Activated CD4-positive, alpha-beta T cell treated with anti-CD3 and anti-CD28 coated beads, Interleukin-2, Interleukin-6, amounts not matched to agents 100 ng/mL and 50 ng/mL, durations not matched to agents 16 hours and 8 hours (primary cell): ENCODE measurements around the gene F7.

Experiments used
- DNase-seq: peaks from one replicate; pipeline ENCODE4 v3.0.0-alpha.2; 2020

F7 gene

DNA sequence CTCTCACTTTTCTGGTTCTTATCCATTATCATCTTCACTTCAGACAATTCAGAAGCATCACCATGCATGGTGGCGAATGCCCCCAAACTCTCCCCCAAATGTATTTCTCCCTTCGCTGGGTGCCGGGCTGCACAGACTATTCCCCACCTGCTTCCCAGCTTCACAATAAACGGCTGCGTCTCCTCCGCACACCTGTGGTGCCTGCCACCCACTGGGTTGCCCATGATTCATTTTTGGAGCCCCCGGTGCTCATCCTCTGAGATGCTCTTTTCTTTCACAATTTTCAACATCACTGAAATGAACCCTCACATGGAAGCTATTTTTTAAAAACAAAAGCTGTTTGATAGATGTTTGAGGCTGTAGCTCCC, 14.2 kb downstream of the F7 start:
- DNase-seq, result no peak

DNA sequence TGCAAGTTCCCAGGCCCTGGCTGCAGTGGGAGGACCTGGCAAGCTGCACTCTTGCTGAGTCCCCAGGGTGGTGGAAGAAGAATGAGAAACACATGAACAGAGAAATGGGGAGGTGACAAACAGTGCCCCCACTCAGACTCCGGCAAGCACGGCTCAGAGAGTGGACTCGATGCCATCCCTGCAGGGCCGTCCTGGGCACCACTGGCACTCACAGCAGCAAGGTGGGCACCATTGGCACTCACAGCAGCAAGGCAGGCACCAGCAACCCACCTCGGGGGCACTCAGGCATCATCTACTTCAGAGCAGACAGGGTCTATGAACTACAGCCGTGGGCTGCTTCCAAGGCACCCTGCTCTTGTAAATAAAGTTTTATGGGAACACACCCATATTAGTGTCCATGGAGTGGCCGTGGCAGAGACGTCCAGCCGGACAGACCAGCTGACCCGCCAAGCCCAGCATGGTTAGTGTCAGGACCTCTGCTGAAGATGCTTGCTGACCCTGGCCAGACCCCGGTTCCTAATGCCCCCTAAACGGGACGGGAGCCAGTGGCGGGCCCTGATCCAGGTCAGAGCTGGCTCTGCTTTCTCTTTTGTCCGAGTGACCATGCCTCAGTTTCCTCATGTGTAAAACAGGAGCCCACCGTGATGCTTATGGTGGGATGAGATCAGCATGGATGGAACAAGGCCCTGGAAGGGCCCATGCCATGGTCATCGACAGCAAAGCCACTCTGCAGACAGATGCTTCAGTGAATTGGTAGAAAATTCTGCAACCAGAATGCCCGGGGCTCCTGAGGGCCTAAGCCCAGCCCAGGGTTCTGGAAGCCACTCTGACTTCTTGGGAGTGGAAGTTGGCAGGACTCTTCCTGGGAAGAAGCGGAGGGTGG, 14.9 kb downstream of the F7 start:
- DNase-seq, result no peak

DNA sequence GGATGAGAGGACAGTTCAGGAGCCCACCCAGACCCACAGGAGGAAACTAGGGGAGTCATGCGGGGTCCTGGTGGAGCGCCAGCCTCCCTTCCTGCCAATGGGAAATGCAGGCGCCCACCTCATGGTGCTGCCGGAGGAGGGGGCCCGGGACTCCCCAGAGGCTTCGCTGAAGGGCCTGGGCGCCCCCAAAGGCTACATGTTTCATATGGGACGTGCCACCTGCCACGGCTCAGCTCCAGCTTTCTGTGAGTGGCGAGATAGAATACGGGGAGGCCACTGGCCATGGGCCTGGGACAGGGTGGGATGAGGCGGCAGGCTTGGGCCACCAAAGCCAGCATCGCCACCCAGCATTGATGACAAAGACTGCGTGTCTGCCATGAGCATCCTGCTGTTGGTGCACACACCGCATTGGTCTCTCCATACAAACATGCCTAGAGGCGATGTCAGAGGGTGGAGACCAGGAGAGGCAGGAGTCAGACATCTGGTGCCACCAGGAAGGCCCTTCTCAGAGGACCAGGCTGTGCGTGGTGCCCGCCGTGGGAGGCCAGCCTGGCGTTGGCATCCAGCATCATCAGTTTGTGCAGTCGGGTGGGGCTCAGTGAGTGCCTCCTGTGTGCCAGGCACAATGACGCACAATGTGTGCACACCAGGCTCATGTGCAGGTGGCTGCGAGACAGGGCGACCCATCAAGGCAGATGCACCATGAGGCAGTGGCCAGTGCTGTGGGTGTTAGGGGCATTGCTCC, 15.8 kb downstream of the F7 start:
- DNase-seq, result no peak

DNA sequence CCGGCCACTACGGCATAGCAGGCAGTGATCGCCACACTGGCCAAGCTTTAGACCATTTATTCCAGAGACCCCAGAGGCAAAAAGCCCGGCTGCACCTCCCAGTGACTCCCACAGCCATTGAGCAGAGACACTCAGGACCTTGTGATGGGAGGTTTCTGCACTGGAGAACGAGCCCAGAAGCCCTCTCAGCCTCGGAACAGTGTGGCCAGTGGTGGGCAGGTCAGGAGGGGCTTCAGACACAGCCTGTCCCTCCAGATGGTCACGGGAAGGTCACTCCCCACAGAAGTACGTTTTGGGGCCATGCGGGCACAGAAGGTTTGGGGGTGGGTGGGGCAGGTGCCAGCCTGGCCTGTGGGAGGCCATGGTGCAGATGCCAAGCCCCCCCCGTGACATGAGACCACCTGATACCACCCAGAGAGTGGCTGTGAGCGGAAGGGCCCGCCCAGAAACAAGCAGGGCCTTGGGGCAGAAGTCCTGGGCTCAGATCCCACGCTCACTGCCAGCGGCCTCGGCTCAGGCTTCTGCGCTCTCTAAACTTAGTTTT, 16.4 kb downstream of the F7 start:
- no peak for DNase-seq

DNA sequence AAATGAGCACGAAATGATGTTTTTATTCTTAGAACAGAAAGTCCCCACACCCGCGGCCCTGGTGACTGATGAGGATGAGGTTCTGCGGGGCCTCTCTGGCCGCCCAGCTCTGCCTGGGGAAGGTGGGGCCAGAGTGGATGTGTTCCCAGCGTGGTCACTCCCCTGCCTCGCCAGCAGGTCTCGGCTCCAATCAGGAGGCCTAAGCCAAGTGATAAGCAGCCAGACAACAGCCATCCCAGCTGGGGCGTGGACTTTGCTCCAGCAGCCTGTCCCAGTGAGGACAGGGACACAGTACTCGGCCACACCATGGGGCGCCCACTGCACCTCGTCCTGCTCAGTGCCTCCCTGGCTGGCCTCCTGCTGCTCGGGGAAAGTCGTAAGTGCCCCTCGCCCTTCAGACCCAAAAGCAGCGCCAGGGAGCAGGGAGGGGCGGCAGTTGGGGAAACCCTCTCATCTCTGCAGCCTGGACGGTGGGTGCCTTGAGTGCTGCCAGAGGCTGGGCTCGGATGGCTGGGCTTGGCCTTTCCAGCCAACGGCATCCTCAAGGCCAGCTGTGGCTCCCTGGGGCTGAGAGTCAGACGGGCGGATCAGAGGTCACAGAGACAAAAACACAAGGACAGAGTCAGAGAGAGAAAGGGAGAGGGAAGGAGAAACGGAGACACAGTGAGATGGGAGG, 17.1 kb downstream of the F7 start, which contains the start of gene F10:
F10 (plus strand) TSS at position 250 of the 676 bp plus-strand sequence; CDS start at position 307, 57 bp downstream.
- DNase-seq, result no peak

DNA sequence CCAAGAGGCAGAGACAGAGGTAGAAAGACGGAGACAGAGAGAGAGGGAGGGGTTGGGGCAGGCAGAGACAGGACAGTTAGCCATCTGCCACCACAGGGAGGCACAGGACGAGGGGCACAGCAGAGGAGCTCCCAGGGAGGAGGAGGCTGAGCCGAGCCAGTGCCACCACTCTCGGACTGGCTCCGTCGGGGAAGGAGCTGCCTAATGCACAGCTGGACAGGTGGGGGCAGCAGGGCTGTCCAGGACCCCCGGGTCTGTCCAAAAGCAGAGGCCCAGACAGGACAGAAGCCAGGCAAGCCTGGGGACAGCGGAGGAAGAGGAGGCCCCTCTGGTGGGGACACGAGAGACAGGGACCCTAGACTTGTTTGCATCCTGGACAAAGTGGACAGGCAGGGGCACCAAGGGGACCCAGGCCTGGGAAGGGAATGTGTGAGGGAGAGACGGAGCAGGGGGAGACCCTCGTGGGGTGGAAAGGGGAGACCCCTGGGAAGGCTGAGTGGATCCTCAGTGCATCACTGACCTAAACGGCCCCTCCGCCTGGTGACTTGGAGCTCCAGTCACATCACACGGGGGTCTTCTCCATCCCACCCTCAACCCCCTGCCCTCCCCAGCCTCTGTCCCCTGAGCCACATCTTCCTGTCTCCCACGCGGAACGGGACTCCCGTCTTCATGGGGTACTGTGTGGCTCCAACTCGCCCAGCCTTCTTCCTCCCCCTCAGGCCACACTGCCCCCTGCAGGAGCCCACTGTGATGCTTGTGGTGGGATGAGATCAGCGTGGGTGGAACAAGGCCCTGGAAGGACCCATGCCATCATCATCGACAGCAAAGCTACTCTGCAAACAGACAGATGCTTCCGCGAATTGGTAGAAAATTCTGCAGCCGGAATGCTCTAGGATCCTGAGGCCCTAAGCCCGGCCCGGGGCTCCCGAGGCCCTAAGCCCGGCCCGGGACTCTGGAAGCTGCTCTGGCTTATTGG, 17.9 kb downstream of the F7 start:
- DNase-seq, result no peak

DNA sequence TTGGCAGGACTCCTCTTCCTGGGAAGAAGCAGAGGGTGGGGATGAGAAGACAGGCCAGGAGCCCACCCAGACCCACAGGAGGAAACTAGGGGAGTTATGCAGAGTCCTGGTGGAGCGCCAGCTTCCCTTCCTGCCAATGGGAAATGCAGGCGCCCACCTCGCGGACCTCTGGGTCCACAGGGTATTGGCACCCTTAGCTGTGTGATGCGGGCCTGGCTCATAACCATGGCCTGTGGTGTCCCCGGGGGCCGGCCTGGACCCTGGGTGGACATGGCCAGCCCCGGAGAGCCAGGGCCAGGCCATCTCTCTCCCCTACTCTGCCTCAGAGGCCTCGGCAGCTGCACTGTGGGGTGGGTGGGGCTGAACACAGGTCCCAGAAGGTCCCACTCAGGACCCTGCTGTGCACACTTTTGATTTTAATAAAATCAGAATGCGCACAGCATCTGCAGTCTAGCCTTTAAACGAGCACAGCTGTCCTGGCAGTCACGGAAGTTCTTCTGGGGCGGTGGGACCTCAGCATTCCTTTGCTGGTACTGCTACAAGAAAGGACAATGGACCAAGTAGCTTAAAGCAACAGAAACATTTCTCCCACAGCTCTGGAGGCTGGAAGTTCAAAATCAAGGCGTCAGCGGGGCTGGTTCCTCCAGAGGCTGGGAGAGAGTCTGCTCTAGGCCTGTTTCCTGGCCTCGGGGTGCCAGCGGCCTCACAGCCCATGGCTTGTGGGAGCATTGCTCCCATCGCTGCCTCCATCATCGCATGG, 18.8 kb downstream of the F7 start:
- DNase-seq, result no peak

DNA sequence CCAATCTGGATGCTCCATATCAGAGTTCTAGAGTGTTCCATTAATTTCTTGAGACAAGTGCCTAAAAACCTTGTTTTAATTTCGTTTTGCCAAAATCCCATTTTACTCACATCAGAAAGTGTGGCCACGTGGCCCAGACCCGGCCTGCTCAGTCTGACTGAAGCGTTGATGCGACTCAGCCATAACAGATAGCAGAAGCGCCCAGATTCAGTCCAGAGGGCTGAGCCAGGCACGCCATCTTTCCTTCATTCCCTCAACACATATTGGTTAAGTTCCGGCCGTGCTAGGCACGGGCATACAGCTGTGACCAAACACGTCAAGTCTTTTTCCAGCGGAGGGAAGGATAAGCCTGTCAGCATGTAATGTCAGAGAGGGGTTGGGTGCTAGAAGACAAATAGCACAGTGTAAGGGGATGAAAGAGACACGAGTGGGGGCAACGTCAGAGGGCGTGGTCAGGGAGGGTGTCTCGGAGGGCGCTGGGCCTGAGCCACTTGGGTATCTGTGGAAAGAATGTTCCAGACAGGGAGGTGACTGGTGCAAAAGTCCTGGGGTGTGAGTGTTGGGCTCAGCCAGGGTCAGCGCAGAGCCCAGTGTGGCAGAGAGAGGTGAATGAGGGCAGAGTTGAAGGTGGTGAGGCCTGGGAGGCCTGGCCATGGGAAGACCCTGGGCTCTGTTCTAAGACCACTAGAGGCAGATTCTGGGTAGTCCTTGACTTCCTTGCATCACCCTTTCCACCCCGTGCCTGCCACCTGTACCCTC, 20.1 kb downstream of the F7 start:
- no peak for DNase-seq

DNA sequence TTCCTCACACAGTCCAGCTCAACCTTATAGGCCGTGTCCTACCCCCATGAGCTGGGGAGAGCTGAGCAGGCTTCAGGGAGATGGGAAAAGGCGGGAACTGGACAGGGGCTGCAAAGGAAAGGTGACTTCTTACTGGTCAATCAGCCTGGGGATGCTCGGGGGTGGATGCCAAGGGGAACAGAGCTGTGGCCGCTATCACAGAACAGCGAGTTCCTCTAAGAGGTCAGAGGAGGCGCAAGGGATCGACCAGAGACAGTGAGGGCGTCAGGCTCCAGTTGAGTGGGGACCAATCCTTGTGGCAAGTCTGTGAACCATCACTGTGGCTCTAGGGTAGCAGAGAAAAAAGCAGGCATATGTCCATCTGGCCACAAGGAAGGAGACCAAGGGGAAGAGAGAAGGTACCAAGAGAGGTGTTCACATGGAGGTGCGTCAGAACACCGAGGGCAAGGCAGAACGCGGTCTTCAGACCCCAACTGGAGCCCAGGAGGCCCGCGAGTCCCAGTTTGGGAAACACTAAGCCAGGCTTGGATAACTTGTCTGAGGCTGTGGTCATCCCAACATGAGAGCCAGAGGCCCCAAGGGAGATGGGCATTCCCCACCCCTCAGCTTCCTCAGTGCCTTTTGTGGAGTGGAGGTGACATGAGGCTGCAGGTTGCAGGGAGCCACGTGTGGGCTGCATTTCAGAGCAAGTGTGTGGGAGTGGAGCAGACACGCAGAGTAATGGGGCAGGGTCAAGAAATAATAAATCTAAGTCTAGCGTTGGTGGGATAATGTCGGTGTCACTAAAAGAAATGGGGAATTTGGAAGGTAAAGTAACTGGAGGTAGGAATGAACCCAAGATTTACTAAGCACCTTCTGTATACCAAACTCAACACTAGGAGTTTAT, 20.9 kb downstream of the F7 start:
- DNase-seq, result no peak

DNA sequence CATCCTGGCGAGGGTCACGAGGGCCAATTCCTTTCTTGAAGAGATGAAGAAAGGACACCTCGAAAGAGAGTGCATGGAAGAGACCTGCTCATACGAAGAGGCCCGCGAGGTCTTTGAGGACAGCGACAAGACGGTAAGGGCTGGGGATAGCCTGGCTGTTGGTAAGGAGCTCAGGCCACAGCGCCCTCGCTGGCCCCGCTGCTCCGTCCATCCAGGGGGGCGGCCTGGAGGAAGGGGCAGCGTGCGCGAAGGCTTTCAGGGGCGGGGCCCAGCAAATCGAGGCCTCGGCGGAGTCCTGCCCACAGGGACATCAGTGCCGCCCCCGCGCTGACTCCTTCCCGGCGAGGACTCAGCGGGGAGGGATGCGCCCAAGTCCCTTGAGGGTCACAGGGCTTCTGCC, 23.9 kb downstream of the F7 start:
- no peak for DNase-seq

DNA sequence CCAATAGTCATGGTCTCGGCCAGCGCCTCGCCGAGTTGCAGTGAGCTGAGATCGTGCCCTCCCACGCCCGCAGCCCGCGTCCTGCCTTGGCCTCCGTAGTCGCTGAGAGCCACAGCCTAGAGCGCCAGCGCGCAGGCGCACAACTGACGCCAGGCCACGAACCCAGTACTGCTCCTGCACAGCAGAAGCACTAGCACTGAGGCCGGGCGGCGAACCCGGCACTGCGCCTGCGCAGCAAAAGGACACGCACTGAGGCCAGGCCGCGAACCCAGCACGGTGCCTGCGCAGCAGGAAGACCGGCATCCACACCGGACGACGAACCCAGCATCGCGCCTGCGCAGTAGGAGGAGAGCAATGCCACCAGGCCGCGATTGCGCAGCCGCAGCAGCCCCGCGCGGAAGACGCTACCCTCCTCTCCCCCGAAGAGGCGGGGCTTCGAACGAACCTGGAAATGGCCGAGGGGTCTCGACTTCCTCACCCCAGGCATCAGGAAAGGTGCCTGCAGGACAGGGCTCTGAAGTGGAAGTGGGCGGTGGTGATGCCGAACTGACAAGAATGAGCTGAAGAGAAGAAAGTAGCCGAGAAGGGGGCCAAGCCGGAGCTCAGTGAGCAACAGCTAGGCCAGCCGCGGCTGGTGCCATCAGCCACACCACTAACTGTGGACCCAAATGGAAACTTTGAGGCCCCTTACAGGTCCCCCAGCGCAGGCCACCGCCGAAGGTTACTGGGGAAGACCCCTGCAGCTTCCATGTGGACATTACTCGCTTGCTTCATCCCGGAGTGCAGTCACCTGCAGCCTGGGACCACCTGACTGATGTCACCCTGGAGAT, 24.5 kb downstream of the F7 start:
- DNase-seq, result peak; percentile 38

DNA sequence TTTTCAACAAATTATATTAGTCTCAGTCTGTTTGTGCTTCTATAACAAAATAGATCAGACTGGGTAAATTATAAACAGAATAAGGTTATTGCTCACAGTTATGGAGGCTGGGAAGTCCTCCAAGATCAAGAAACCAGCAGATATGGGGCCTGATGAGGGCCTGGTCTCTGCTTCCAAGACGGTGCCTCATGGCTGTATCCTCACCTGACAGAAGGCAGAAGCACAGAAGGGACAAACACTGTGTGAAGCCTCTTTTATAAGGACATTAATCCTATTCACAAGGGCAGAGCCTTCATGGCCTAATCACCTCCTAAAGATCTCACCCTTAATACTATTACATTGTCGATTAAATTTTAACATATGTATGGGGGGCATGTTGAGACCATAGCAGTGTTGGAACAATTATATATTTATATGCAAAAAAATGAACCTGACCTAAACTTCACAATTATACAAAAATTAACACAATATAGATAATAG, 29.7 kb downstream of the F7 start:
- no peak for DNase-seq

DNA sequence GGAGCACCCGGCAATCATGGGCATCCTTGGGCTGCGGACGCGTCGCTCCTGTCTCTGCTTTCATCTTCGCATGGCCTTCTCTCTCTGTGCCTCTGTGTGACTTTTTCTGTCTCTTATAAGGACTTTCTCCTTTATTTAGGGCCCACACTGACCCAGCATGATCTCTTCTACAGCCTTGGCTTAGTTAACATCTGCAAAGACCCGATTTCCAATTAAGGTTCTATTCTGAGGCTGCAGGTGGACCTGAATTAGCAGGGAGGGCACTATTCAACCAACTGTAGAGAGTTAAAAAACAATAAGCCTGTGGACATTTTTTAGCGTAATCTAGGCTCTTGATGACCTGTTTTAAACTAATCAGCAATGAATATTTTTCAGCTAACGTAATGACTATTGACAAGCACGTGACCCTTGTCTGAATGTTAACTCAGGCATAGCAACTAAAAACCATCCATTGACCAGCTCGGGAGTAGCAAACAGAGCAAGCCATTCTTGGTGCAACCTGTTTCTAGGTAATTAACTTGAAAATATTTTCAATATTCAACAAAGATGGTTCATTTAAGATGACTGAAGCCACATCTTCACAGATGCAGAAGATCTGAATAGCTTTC, 32.2 kb downstream of the F7 start:
- no peak for DNase-seq

DNA sequence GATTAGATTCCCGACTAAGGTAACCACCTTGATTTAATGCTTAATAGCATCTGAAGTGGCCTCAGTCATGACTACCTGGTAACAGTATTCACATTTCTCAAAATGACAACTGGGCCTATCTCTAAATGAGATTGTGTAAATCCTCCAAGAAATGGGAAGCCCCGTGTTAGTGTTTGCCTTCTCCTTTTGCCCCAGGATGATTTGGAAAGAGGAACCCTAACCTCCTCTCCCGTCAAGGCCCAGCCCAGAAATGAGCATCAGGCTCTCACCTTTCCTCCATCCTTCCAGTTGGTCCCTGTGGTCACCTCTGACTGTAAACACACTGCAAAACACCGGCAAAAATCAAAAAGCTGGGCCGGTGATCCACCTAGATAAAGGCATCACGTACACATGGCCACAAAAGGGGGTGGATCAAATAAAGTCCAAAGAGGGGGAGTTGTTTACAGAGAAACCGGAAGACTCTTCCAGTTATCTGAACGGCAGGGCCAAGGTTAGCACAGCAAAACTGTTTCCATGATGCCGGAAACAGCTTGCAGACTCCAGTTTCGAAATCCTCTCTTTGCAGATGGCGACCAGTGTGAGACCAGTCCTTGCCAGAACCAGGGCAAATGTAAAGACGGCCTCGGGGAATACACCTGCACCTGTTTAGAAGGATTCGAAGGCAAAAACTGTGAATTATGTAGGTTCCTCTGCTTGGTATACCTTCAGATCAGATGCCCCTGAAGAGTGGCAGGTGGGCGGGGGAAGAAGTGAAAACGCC, 33.4 kb downstream of the F7 start:
- no peak for DNase-seq

DNA sequence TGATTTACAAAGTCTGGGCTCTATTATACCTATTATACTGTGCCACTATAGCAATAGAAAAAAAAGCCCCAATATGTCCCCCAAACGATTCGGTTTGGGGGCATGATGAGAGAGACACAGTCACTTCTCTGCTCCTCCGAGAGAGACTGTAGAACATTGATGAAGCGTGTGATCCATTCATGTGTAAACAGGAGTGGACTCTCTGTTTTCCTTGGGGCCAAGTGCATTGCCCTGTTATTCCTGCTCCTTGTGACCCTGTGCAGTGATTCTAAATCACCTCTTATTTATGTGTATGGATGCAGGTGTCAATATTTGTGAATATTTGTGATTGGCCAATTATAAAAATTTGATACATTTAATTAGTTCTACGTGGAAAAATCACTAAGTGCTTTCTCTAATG, 34.0 kb downstream of the F7 start:
- no peak for DNase-seq

DNA sequence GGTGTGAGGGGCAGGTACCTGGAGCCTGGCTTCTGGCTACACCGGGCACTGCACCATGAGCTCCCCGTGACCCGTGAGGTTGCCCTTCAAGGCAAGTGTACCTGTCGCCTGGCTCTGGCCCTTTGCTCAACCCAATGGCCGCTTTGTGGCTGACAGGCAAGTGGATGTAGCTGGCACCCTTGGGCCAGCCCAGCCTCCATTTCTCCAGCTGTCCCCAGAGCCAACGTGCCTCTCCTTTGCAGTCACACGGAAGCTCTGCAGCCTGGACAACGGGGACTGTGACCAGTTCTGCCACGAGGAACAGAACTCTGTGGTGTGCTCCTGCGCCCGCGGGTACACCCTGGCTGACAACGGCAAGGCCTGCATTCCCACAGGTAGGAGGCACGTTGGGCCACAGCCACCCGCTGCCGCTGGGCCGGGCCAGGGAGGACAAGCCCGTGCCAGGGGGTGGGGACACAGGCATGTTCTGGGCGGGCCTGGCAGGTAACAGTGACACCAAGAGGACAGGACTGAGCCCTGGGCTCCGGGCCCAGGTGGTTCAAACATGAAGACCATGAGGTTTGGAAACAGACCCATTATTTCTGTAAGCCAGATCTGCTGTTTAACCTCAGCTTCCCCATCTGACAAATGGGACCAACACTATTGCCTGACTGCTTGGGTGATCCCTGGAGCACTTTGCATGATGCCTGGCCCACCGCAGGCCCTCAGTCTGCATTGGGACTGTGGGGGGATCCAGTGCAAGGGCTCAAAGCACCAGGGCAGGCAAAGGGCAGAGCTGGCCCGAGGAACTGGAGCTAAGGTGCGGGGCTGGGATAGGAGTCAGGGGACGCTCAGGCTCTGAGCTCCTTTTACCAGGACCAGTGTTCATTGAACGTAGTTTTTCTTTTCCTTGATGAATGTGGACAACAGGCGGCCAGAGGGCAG, 35.3 kb downstream of the F7 start:
- DNase-seq, result no peak
